ENCODE measurements around the gene PPFIBP2. TPM values are rescaled to one million over a fixed set of nuclear protein-coding genes. Genes with fewer than 3 reads are reported as not detected.
A peak's percentile ranks its signal among the peaks of the same experiment; 100 is the strongest.

Gene PPFIBP2
- total RNA-seq, 1 experiment from 2014 or later = 5.0 TPM

- DNase-seq (ENCODE audit: low read depth) = no peak
These were observed 82.2 kb downstream of the PPFIBP2 start for GRCh38 chr11:7595951-7596350.

GRCh38 chr11:7596975-7597391, 83.2 kb downstream of the PPFIBP2 start:
- no peak for DNase-seq (ENCODE audit: low read depth)

- DNase-seq (ENCODE audit: low read depth) = no peak
These were observed 83.8 kb downstream of the PPFIBP2 start for GRCh38 chr11:7597620-7598019.

- no peak for DNase-seq (ENCODE audit: low read depth)
These were observed 85.4 kb downstream of the PPFIBP2 start for GRCh38 chr11:7599209-7599608.

- DNase-seq (ENCODE audit: low read depth) = peak; percentile 28
These were observed 86.5 kb downstream of the PPFIBP2 start for GRCh38 chr11:7600205-7600775.

GRCh38 chr11:7603031-7603781, 89.4 kb downstream of the PPFIBP2 start:
- DNase-seq (ENCODE audit: low read depth) = no peak

GRCh38 chr11:7604331-7604955, 90.6 kb downstream of the PPFIBP2 start:
- DNase-seq (ENCODE audit: low read depth) = no peak

GRCh38 chr11:7605186-7605943, 91.6 kb downstream of the PPFIBP2 start:
- DNase-seq (ENCODE audit: low read depth) = peak; percentile 59

GRCh38 chr11:7606496-7606895, 92.7 kb downstream of the PPFIBP2 start:
- no peak for DNase-seq (ENCODE audit: low read depth)

- no peak for DNase-seq (ENCODE audit: low read depth)
These were observed 95.2 kb downstream of the PPFIBP2 start for GRCh38 chr11:7609015-7609414.

- DNase-seq (ENCODE audit: low read depth) = no peak
These were observed 95.7 kb downstream of the PPFIBP2 start for GRCh38 chr11:7609521-7609920.

GRCh38 chr11:7610393-7610792, 96.6 kb downstream of the PPFIBP2 start:
- no peak for DNase-seq (ENCODE audit: low read depth)

GRCh38 chr11:7611411-7611810, 97.6 kb downstream of the PPFIBP2 start:
- no peak for DNase-seq (ENCODE audit: low read depth)

GRCh38 chr11:7612056-7612660, 98.4 kb downstream of the PPFIBP2 start:
- no peak for DNase-seq (ENCODE audit: low read depth)

- no peak for DNase-seq (ENCODE audit: low read depth)
These were observed 99.0 kb downstream of the PPFIBP2 start for GRCh38 chr11:7612661-7613393.

GRCh38 chr11:7613394-7613720, 99.6 kb downstream of the PPFIBP2 start:
- DNase-seq (ENCODE audit: low read depth) = no peak

GRCh38 chr11:7614656-7615055, 100.9 kb downstream of the PPFIBP2 start:
- no peak for DNase-seq (ENCODE audit: low read depth)

- DNase-seq (ENCODE audit: low read depth) = no peak
These were observed 103.2 kb downstream of the PPFIBP2 start for GRCh38 chr11:7617032-7617431.

- DNase-seq (ENCODE audit: low read depth) = no peak
These were observed 105.5 kb downstream of the PPFIBP2 start for GRCh38 chr11:7619322-7619721.

GRCh38 chr11:7621090-7621489, 107.3 kb downstream of the PPFIBP2 start:
- DNase-seq (ENCODE audit: low read depth) = no peak

GRCh38 chr11:7621554-7621953, 107.8 kb downstream of the PPFIBP2 start:
- no peak for DNase-seq (ENCODE audit: low read depth)
